GM23338 (cell line): ENCODE measurements around the gene CHMP5.

Experiments
- CREB1 ChIP-seq: fragments of 250-450 bp; sonication (Bioruptor Pico); IDR thresholded peaks from 2 replicates; pipeline ENCODE4 v1.5.0; 2020; ENCODE audit warnings: low read depth, mild to moderate bottlenecking, moderate library complexity
- EZH2phosphoT487 ChIP-seq: fragments of 200-600 bp; sonication (generic); IDR thresholded peaks from one replicate; pipeline ENCODE4 v1.8.1; 2018; ENCODE audit warnings: antibody characterized with exemption; ENCODE audit not compliant: unreplicated experiment
- POLR2AphosphoS5 ChIP-seq: IDR thresholded peaks from 2 replicates; pipeline ENCODE4 v1.6.1; 2016; ENCODE audit warnings: antibody characterized with exemption, low read depth
- TF ChIP-seq, protein P1 (sequence below), 2 experiments: fragments of 200-600 bp in 1 of 2; sonication (generic) in 1 of 2; conservative IDR thresholded peaks; 2 replicates each; pipeline versions ENCODE4 v1.5.1 to v1.6.1; 2016 to 2017; ENCODE audit warnings: antibody characterized with exemption in 2 of 2, low read depth in 2 of 2, mild to moderate bottlenecking in 2 of 2, moderate library complexity in 1 of 2

DNA sequence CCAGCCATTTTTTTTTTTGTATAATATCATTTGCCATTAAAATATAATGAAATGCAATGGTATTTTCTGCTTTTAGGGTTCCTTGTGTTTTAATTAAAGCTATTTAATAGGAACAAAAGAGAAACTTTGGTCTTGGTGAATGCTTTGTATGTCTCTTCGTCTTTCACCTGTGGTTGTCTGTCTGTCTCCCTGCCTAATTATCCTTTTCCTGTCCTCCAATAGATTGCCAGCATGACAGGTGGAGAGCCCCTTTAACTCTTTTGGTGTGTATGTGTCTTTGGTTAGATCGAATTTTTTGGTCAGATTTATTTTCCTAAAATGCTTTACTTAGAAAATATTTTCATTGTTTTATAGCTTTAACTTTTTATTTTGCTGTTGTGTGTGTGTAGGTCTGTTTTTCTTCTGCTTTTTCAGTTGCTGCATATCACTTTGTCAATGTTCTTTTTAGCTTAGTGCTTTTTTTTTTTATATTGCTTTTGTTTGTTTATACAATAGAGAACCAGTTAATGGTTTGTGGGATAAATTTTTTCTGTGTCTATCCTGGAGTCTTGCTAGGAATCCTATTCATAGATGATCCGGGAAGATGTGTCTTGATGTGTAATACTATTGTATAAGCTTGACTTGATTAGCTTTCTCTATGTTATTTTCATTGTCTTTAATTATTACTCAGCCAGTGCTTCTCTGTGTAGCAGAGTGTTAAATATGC, 8.6 kb downstream of the CHMP5 start:
- TF ChIP-seq POLR2AphosphoS5: no peak
- TF ChIP-seq, protein P1, sequence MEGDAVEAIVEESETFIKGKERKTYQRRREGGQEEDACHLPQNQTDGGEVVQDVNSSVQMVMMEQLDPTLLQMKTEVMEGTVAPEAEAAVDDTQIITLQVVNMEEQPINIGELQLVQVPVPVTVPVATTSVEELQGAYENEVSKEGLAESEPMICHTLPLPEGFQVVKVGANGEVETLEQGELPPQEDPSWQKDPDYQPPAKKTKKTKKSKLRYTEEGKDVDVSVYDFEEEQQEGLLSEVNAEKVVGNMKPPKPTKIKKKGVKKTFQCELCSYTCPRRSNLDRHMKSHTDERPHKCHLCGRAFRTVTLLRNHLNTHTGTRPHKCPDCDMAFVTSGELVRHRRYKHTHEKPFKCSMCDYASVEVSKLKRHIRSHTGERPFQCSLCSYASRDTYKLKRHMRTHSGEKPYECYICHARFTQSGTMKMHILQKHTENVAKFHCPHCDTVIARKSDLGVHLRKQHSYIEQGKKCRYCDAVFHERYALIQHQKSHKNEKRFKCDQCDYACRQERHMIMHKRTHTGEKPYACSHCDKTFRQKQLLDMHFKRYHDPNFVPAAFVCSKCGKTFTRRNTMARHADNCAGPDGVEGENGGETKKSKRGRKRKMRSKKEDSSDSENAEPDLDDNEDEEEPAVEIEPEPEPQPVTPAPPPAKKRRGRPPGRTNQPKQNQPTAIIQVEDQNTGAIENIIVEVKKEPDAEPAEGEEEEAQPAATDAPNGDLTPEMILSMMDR (conservative IDR thresholded peaks at IDR 0.05; ENCODE audit: low read depth in 2 of 2): no peak
- no peak for TF ChIP-seq EZH2phosphoT487
- no peak for TF ChIP-seq CREB1 (CRISPR knock-in tag)
